ENCODE measurements around the gene PTPRB.

Gene PTPRB

GRCh38 chr12:70652451-70652850 is 15.2 kb upstream of the PTPRB start:
- POLR2A ChIA-PET: no interaction called here
- DNase-seq (ENCODE audit: extremely low spot score): no peak
- CTCF ChIA-PET: no interaction called here

GRCh38 chr12:70648831-70649230 is 11.6 kb upstream of the PTPRB start:
- POLR2A ChIA-PET: no interaction called here
- TF ChIP-seq ZNF384 (IDR thresholded peaks at IDR 0.05): no peak
- TF ChIP-seq TARDBP (IDR thresholded peaks at IDR 0.05): no peak
- no peak for TF ChIP-seq FOXM1 (IDR thresholded peaks at IDR 0.05; ENCODE audit: borderline replicate concordance)
- no peak for TF ChIP-seq LEF1 (IDR thresholded peaks at IDR 0.05; ENCODE audit: borderline replicate concordance)
- no peak for TF ChIP-seq ELF4 (IDR thresholded peaks at IDR 0.05)
- TF ChIP-seq SP1 (IDR thresholded peaks at IDR 0.05): no peak
- no peak for TF ChIP-seq L3MBTL2 (conservative IDR thresholded peaks at IDR 0.05)
- TF ChIP-seq NFRKB (IDR thresholded peaks at IDR 0.05): no peak
- no peak for TF ChIP-seq SUZ12 (IDR thresholded peaks at IDR 0.05)
- no peak for TF ChIP-seq PKNOX1 (IDR thresholded peaks at IDR 0.05)
- no peak for TF ChIP-seq FOXK2 (IDR thresholded peaks at IDR 0.05)
- no peak for TF ChIP-seq ARNT (IDR thresholded peaks at IDR 0.05)
- TF ChIP-seq HDGF (IDR thresholded peaks at IDR 0.05; ENCODE audit: borderline replicate concordance): no peak
- TF ChIP-seq CTBP1 (IDR thresholded peaks at IDR 0.05; ENCODE audit: borderline replicate concordance): no peak
- no peak for TF ChIP-seq BHLHE40 (IDR thresholded peaks at IDR 0.05; ENCODE audit: borderline replicate concordance)
- no peak for TF ChIP-seq FOXA1 (IDR thresholded peaks at IDR 0.05)
- no peak for DNase-seq (ENCODE audit: extremely low spot score)
- CTCF ChIA-PET: no interaction called here

More at GRCh38 chr12:70652451-70652850, 15.2 kb upstream of the PTPRB start:
- no peak for TF ChIP-seq FOXK2 (IDR thresholded peaks at IDR 0.05)
- no peak for TF ChIP-seq L3MBTL2 (conservative IDR thresholded peaks at IDR 0.05)
- no peak for TF ChIP-seq NFRKB (IDR thresholded peaks at IDR 0.05)
- no peak for TF ChIP-seq ELF4 (IDR thresholded peaks at IDR 0.05)

- ChIA-PET POLR2A (no interaction called here), CTCF (interaction anchor here (0.7 kb wide), 1 partner anchor 42 kb away, joined by 6 read pairs; no protein-coding TSS in a partner anchor)
- TF ChIP-seq HDGF (IDR thresholded peaks at IDR 0.05; ENCODE audit: borderline replicate concordance): no peak
- TF ChIP-seq SP1 (IDR thresholded peaks at IDR 0.05): no peak
- no peak for DNase-seq (ENCODE audit: extremely low spot score)
These were observed 11.0 kb upstream of the PTPRB start for GRCh38 chr12:70648191-70648590.

GRCh38 chr12:70646850-70647249 is 9.6 kb upstream of the PTPRB start:
- CTCF ChIA-PET: no interaction called here

GRCh38 chr12:70645494-70646317 is 8.5 kb upstream of the PTPRB start:
- no peak for DNase-seq (ENCODE audit: extremely low spot score)
- CTCF ChIA-PET: no interaction called here
- POLR2A ChIA-PET: no interaction called here
- TF ChIP-seq PKNOX1 (IDR thresholded peaks at IDR 0.05) (no peak), ELF4 (IDR thresholded peaks at IDR 0.05) (no peak), BHLHE40 (IDR thresholded peaks at IDR 0.05; ENCODE audit: borderline replicate concordance) (no peak), HDGF (IDR thresholded peaks at IDR 0.05; ENCODE audit: borderline replicate concordance) (no peak), ZNF384 (IDR thresholded peaks at IDR 0.05) (no peak), L3MBTL2 (conservative IDR thresholded peaks at IDR 0.05) (no peak), FOXM1 (IDR thresholded peaks at IDR 0.05; ENCODE audit: borderline replicate concordance) (no peak), CTBP1 (IDR thresholded peaks at IDR 0.05; ENCODE audit: borderline replicate concordance) (no peak)

More at GRCh38 chr12:70646850-70647249, 9.6 kb upstream of the PTPRB start:
- TF ChIP-seq ELF4 (IDR thresholded peaks at IDR 0.05): no peak
- no peak for TF ChIP-seq FOXA1 (IDR thresholded peaks at IDR 0.05)
- no peak for TF ChIP-seq SUZ12 (IDR thresholded peaks at IDR 0.05)
- no peak for TF ChIP-seq L3MBTL2 (conservative IDR thresholded peaks at IDR 0.05)
- TF ChIP-seq TARDBP (IDR thresholded peaks at IDR 0.05): no peak
- no peak for TF ChIP-seq FOXK2 (IDR thresholded peaks at IDR 0.05)
- no peak for TF ChIP-seq LEF1 (IDR thresholded peaks at IDR 0.05; ENCODE audit: borderline replicate concordance)
- TF ChIP-seq CTBP1 (IDR thresholded peaks at IDR 0.05; ENCODE audit: borderline replicate concordance): no peak
- no peak for TF ChIP-seq FOXM1 (IDR thresholded peaks at IDR 0.05; ENCODE audit: borderline replicate concordance)
- POLR2A ChIA-PET: no interaction called here
- DNase-seq (ENCODE audit: extremely low spot score): no peak

- TF ChIP-seq FOXK2 (IDR thresholded peaks at IDR 0.05) (no peak), ZNF384 (IDR thresholded peaks at IDR 0.05) (no peak), NFRKB (IDR thresholded peaks at IDR 0.05) (no peak), ELF4 (IDR thresholded peaks at IDR 0.05) (no peak), ARNT (IDR thresholded peaks at IDR 0.05) (no peak), HDGF (IDR thresholded peaks at IDR 0.05; ENCODE audit: borderline replicate concordance) (no peak), SP1 (IDR thresholded peaks at IDR 0.05) (no peak), FOXM1 (IDR thresholded peaks at IDR 0.05; ENCODE audit: borderline replicate concordance) (no peak), SUZ12 (IDR thresholded peaks at IDR 0.05) (no peak), PKNOX1 (IDR thresholded peaks at IDR 0.05) (no peak), L3MBTL2 (conservative IDR thresholded peaks at IDR 0.05) (no peak), LEF1 (IDR thresholded peaks at IDR 0.05; ENCODE audit: borderline replicate concordance) (no peak), TARDBP (IDR thresholded peaks at IDR 0.05) (no peak), CTBP1 (IDR thresholded peaks at IDR 0.05; ENCODE audit: borderline replicate concordance) (no peak), FOXA1 (IDR thresholded peaks at IDR 0.05) (no peak), BHLHE40 (IDR thresholded peaks at IDR 0.05; ENCODE audit: borderline replicate concordance) (no peak)
- ChIA-PET POLR2A (no interaction called here), CTCF (no interaction called here)
- no peak for DNase-seq (ENCODE audit: extremely low spot score)
These were observed 7.6 kb upstream of the PTPRB start for GRCh38 chr12:70644861-70645260.

Data from HEK293T (cell line).